A673 (cell line): ENCODE measurements around the gene ARPIN.

Experiments used
- CTCF ChIP-seq: fragments of 300-800, 200-600 bp; sonication (generic); conservative IDR thresholded peaks from 2 replicates; pipeline ENCODE4 v1.5.1; 2017; ENCODE audit warnings: low read depth, mild to moderate bottlenecking, antibody characterized with exemption, low read length, moderate library complexity, mixed read lengths
- EZH2 ChIP-seq: fragments of 200-600 bp; sonication (generic); IDR thresholded peaks from 2 replicates; pipeline ENCODE4 v1.6.1; 2017; ENCODE audit warnings: borderline replicate concordance, low read depth, mild to moderate bottlenecking, mixed read lengths, antibody characterized with exemption, low read length; ENCODE audit not compliant: poor library complexity, severe bottlenecking

DNA sequence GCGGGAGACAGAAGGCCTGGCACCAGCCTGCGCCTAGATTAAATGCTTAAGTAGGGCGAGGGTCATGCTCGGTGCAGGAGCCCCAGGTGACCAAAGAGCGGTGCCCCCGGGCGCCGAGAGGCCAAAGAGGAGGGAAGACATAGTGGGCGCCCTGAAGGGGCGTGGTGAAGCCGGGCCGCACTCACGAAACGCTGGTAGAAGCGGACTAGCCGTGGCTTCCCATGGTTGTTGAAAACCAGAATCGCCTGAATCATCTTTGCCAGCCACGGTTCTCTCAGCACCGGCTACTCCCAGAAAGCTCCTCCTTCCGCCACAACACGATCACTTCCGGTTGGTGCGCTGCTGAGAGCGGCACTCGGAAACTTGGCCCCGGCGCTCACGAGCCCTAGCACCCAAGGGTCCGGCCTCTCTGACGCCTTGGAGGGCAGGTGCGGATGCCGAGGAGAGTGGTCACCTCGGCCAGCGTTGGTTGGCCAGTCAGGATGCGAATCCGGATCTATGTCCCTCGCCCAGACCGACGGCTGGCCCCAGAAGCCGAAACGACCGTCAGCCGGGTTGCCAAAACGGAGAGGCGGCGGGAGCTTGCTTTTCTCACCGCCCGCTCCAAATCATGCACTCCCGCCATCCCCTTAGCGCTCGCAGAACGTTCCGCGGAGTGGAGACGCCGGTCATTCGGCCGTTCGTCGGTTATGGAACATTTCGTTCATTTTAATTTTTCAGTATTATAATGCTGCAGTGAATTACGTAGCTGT lies 18.9 kb downstream of the ARPIN start, which contains the start of gene AP3S2:
- TF ChIP-seq CTCF (no peak), EZH2 (no peak)
